ENCODE data around the gene PTPN3.
"Not testable (repeated sequence)": the region's sequence is repeated elsewhere in the genome, so short reads cannot be mapped to it uniquely, and the experiment has no call there.

PTPN3 gene

DNA sequence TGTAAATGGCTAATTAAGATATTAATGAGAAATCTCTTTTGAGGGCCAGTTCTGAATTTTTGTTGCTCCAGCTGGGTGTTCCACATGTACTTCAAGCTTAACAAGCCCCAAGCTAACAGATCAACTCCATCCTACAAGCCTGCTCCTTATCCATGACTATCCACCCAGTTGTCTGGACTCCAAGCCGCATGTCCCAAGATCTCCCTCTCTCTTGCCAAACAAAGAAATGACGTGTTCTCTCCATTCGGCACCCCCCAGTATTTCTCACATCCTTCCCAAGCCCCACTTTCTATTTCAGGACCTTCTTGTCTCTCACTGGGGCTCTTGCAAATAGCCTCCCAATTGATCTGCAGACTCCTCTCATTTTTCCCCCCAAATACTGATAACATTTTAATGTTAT, 15.8 kb upstream of the PTPN3 start:
- TF ChIP-seq, protein P1, sequence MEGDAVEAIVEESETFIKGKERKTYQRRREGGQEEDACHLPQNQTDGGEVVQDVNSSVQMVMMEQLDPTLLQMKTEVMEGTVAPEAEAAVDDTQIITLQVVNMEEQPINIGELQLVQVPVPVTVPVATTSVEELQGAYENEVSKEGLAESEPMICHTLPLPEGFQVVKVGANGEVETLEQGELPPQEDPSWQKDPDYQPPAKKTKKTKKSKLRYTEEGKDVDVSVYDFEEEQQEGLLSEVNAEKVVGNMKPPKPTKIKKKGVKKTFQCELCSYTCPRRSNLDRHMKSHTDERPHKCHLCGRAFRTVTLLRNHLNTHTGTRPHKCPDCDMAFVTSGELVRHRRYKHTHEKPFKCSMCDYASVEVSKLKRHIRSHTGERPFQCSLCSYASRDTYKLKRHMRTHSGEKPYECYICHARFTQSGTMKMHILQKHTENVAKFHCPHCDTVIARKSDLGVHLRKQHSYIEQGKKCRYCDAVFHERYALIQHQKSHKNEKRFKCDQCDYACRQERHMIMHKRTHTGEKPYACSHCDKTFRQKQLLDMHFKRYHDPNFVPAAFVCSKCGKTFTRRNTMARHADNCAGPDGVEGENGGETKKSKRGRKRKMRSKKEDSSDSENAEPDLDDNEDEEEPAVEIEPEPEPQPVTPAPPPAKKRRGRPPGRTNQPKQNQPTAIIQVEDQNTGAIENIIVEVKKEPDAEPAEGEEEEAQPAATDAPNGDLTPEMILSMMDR (IDR thresholded peaks at IDR 0.05; ENCODE audit: insufficient read depth, missing control alignments): no peak
- no peak for DNase-seq (ENCODE audit: insufficient read length, low spot score)
- no peak for FAIRE-seq

DNA sequence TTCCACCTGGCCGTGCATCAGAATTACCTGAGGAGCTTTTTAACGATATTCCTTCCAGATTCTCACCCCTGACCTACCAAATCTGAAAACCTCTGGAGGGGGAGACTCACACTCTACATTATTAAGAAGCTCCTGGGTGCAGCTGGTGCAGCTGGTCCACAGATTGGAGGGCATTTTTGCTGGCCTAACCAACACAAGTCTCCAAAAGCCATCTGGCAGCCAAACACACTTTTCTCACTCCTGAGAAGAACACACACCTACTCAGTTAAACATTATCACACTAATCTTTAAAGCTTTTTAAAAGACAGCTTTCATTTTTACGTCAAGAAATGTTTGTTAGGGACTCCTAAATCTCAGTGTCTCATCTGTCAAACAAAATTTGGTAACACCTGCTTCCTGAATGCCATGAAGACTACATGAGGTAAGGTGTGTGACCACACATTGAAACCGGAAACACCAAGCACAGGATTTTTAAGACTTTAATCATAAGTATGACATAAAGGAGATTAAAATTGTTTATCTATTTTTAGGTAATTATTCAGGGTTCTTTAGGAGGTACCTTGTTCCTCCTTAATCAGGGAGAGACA, 14.2 kb upstream of the PTPN3 start:
- FAIRE-seq (no peak), DNase-seq (ENCODE audit: insufficient read length, low spot score) (no peak)
- TF ChIP-seq, protein P1 (IDR thresholded peaks at IDR 0.05; ENCODE audit: insufficient read depth, missing control alignments): no peak

DNA sequence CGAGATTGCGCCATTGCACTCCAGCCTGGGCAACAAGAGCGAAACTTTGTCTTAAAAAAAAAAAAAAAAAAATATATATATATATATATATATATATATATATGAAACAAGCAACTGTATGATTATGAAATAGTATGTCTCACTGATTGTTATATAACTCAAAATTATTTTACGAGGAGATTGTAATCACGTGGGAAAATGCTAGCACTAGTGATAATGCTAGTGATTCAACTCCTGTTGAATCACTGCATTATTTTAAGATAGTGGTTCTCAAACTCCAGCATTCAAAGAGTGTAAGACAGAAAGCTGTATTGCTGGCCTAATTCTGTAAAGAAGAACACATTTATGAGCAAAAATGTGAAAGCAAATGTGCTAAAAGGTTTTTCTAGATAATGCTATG, 12.4 kb upstream of the PTPN3 start:
- DNase-seq (ENCODE audit: insufficient read length, low spot score) (no peak), FAIRE-seq (no peak)
- TF ChIP-seq, protein P1 (IDR thresholded peaks at IDR 0.05; ENCODE audit: insufficient read depth, missing control alignments): no peak

DNA sequence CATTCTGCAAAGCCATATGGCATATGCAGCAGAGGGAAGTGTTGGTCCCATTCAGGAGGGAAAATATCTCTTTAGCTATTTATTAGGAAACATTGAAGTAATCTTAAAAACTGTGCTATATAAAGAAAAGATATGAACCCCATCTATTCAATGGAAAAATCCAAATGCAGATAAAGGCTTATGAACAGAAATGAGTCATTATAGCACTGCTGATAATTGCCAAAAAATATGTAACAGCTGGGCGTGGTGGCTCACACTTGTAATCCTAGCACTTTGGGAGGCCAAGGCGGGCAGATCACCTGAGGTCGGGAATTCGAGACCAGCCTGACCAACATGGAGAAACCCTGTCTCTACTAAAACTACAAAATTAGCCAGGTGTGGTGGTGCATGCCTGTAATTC, 11.9 kb upstream of the PTPN3 start:
- DNase-seq (ENCODE audit: insufficient read length, low spot score); FAIRE-seq: not testable (repeated sequence)

DNA sequence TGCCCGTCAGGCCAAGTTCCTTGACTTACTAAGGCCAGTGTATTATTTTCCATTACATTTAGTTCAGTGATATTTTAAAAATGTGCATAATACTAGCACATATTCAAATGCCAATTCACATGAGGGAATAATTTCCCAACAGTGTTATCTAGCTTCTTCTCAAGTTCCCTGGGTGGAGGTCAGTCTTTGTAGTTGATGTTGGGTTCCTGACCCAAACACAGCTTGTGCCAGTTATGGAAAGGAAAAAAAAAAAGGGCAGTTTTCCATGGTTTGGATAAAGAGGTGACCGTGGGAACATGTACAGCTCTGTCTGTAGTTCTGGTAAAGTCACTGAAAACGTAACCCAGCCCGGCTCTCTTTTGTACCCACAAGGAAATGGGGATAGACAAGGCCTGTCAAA, 11.5 kb upstream of the PTPN3 start:
- no peak for DNase-seq (ENCODE audit: insufficient read length, low spot score)
- TF ChIP-seq, protein P1 (IDR thresholded peaks at IDR 0.05; ENCODE audit: insufficient read depth, missing control alignments): no peak
- no peak for FAIRE-seq

DNA sequence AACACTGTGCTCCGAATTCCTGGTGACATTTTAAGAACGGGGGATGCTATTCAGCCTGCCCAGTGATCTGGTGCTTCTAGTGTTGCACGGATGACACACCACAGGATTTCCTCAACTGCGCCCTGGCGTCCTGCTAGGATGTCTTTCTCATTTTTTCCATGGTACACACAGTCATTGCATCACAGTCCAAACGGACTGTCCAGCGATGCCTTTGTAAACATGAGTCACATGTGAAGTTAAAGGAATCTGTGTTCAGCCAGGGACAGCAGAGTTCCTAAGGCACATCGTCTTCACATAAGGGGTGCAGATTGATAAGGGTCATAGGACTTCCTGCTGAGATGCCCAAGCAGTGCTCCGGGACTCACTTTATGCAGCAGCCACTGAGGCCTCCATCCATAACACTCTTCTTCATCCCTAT, 9.3 kb upstream of the PTPN3 start:
- FAIRE-seq (no peak), DNase-seq (ENCODE audit: insufficient read length, low spot score) (no peak)
- TF ChIP-seq, protein P1 (IDR thresholded peaks at IDR 0.05; ENCODE audit: insufficient read depth, missing control alignments): no peak

DNA sequence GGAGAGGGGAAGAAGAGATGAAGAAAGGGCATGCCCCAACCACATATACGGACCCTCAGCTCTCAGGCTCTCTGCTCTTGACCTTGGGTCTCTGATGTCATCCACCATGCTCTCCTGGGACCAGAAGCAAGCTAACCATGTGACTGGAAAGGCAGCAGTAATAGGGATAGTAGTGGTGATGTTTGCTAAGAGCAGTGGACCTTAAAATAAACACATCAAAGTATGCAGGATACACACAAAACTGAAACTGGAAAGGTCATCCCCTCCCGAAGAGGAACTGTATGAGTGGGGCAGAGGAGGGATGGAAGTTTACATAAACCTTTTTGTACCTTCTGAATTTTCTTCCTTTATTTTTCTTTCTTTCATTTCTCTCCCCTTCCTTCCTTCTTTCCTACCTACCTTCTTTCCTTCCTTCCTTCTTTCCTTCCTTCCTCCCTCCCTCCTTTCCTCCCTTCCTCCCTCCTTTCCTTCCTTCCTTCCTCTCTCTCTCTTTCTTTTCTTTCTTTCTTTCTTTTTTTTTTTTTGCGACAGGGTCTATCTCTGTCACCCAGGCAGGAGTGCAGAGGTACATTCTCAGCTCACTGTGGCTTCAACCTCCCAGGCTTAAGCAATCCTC, 8.1 kb upstream of the PTPN3 start:
- DNase-seq (ENCODE audit: insufficient read length, low spot score) (no peak), FAIRE-seq (no peak)
- TF ChIP-seq, protein P1 (IDR thresholded peaks at IDR 0.05; ENCODE audit: insufficient read depth, missing control alignments): no peak
